ENCODE measurements around the gene SNX3. TPM values are rescaled to one million over a fixed set of nuclear protein-coding genes. Genes with fewer than 3 reads are reported as not detected.

Gene SNX3
- total and polyA plus RNA-seq, 9 donors: 140 to 437 (median 180) TPM

DNA sequence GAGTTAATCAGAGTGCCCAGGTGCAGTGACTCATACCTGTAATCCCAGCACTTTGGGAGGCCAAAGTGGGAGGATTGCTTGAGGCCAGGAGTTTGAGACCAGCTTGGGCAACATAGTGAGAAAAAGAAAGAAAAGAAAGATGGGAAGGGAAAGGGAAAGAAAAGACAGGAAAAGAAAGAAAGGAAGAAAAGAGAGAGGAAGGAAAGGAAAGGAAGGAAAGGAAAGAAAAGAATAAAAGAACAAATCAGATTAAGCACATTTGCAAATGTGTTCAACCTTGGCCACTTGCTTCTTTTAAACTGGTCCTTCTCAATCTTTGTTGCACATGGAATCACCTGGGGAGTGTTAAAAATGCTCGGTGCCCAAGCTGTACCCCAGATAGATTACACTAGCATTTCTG lies 67.0 kb downstream of the SNX3 start:
- intact Hi-C loops (cut with DNase I): no loop called here
- 71 to 92% (median 82%) methylated on average over 1 of the region's 1 CpG for WGBS, 3 donors

DNA sequence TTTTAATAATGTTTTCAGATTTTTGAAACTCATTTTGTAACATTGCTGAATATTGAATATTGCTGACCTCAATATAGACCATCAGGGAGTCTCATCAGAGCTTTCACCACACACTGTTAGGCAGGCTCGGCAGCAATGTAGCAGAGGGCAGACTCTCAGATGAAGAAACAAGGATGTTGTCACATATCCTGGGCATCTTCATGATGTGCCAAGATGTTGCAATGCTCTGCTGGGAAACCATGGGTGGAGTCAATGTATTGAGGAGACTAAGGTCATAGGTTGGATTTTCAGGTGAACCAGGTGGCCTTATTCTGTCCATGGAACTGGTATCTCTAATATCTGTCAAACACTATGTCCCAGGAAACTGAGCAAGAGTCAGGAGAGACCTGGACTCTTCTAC lies 67.7 kb downstream of the SNX3 start:
- intact Hi-C loops (cut with DNase I): no loop called here
- Histone ChIP-seq H3K9me3 (no peaks in the 10 kb centered on the region), H3K27me3 (no peaks in the 10 kb centered on the region), H3K36me3 (no peaks in the 10 kb centered on the region), H3K4me1 (ENCODE audit: insufficient read depth) (no peaks in the 10 kb centered on the region), H3K27ac (no peak overlapping the region), H3K4me3 (no peak overlapping the region)
- no peak for TF ChIP-seq EP300 (IDR thresholded peaks at IDR 0.05)
- no peak for TF ChIP-seq POLR2A (IDR thresholded peaks at IDR 0.05)
- TF ChIP-seq, protein P1, sequence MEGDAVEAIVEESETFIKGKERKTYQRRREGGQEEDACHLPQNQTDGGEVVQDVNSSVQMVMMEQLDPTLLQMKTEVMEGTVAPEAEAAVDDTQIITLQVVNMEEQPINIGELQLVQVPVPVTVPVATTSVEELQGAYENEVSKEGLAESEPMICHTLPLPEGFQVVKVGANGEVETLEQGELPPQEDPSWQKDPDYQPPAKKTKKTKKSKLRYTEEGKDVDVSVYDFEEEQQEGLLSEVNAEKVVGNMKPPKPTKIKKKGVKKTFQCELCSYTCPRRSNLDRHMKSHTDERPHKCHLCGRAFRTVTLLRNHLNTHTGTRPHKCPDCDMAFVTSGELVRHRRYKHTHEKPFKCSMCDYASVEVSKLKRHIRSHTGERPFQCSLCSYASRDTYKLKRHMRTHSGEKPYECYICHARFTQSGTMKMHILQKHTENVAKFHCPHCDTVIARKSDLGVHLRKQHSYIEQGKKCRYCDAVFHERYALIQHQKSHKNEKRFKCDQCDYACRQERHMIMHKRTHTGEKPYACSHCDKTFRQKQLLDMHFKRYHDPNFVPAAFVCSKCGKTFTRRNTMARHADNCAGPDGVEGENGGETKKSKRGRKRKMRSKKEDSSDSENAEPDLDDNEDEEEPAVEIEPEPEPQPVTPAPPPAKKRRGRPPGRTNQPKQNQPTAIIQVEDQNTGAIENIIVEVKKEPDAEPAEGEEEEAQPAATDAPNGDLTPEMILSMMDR (IDR thresholded peaks at IDR 0.05): no peak
- no peak for DNase-seq
- WGBS, 3 donors: 33 to 92% (median 82%) methylated on average over 1 of the region's 1 CpG

More for the DNA sequence above, 67.0 kb downstream of the SNX3 start:
- no peaks in the 10 kb centered on the region for H3K9me3 ChIP-seq
- H3K36me3 ChIP-seq: no peaks in the 10 kb centered on the region
- no peak overlapping the region for H3K27ac ChIP-seq
- TF ChIP-seq POLR2A (IDR thresholded peaks at IDR 0.05): no peak
- TF ChIP-seq EP300 (IDR thresholded peaks at IDR 0.05): no peak
- TF ChIP-seq, protein P1 (IDR thresholded peaks at IDR 0.05): no peak
- no peak for DNase-seq
- no peaks in the 10 kb centered on the region for H3K4me1 ChIP-seq (ENCODE audit: insufficient read depth)
- H3K4me3 ChIP-seq: no peak overlapping the region
- H3K27me3 ChIP-seq: no peaks in the 10 kb centered on the region

DNA sequence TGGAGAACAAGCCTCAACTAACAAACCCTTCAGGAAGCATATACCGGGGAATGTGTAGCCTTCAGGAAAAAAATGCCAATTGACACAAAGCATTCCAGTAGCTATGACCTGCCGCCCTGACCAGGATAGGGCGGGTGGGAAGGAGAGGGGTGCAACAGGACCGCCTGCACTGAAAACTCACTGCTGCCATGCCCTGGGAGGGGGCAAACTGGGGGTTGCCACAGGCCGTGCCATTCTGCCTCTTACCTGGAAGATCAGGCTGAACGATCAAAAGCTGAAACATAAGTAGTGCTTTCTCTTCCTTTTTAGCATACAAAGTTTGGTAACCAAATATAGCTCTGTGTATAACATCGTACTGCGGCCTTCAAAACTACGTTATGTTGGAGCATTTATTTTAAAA lies 73.3 kb downstream of the SNX3 start:
- intact Hi-C loops (cut with DNase I): no loop called here
- DNase-seq: no peak
- Histone ChIP-seq H3K4me3 (no peak overlapping the region), H3K27ac (no peak overlapping the region), H3K4me1 (ENCODE audit: insufficient read depth) (no peaks in the 10 kb centered on the region), H3K9me3 (no peaks in the 10 kb centered on the region), H3K36me3 (no peaks in the 10 kb centered on the region), H3K27me3 (no peaks in the 10 kb centered on the region)
- TF ChIP-seq POLR2A (IDR thresholded peaks at IDR 0.05): no peak
- TF ChIP-seq EP300 (IDR thresholded peaks at IDR 0.05): no peak
- TF ChIP-seq, protein P1 (IDR thresholded peaks at IDR 0.05): no peak
- 81 to 85% (median 83%) methylated on average over 9 of the region's 9 CpGs for WGBS, 3 donors

DNA sequence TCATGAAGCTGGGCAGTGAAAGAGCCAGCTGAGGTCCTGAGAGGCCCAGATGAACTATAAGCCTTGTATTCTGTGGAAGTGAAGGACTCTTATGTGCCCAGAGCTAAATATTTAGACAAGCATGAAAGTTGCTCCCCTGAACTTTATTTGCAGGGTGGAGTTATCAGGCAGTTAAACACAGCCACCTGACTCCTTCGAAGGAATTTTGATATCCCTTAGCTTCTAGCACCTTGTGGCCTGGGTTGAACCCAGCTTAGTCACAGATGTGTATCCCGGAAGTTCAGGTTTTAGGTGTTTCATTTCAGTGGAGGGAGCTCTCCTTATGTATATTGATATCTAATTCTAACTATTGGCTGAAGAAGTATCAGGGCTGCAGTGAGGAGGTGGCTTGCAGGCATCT lies 74.6 kb downstream of the SNX3 start:
- Histone ChIP-seq H3K4me3 (no peak overlapping the region), H3K9me3 (no peaks in the 10 kb centered on the region), H3K27me3 (no peaks in the 10 kb centered on the region), H3K4me1 (ENCODE audit: insufficient read depth) (no peaks in the 10 kb centered on the region), H3K36me3 (no peaks in the 10 kb centered on the region), H3K27ac (no peak overlapping the region)
- intact Hi-C loops (cut with DNase I): no loop called here
- no peak for DNase-seq
- TF ChIP-seq, protein P1 (IDR thresholded peaks at IDR 0.05): no peak
- no peak for TF ChIP-seq EP300 (IDR thresholded peaks at IDR 0.05)
- 71 to 83% (median 81%) methylated on average over 2 of the region's 2 CpGs for WGBS, 3 donors

DNA sequence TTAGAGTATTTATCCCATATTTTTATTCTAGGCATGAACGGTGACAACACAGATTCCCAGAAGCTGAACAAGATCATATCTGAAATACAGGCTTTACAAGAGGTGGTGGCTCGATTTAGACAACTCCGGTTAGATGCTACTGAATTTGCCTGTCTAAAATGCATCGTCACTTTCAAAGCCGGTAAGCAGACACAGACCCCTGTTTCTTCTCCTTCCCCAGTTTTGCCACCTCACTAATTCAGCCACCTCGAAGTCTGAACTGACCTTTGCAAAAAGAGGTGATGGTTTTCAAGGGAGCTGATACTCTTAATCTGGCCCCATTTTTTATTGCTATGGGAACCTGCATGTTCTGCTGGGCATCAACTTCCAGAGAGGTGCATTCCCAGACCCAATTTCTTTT lies 80.1 kb downstream of the SNX3 start:
- Histone ChIP-seq H3K4me3 (no peak overlapping the region), H3K9me3 (no peaks in the 10 kb centered on the region), H3K27me3 (no peaks in the 10 kb centered on the region), H3K4me1 (ENCODE audit: insufficient read depth) (no peaks in the 10 kb centered on the region), H3K36me3 (no peaks in the 10 kb centered on the region), H3K27ac (no peak overlapping the region)
- no peak for DNase-seq
- TF ChIP-seq POLR2A (IDR thresholded peaks at IDR 0.05) (no peak), EP300 (IDR thresholded peaks at IDR 0.05) (no peak)
- TF ChIP-seq, protein P1 (IDR thresholded peaks at IDR 0.05): no peak
- 58 to 63% (median 61%) methylated on average over 6 of the region's 6 CpGs for WGBS, 3 donors
- intact Hi-C loops (cut with DNase I): no loop called here
